Stimulated activated naive CD8-positive, alpha-beta T cell treated with anti-CD3 and anti-CD28 coated beads, Interleukin-15, Interleukin-2, amounts not matched to agents 100 ng/mL and 50 ng/mL, for 24 hours (primary cell): ENCODE measurements around the gene APOC3.

Source experiments
- H3K27ac Mint-ChIP-seq: one replicate; pipeline ENCODE4 v1.8.0; 2021; ENCODE audit warnings: mild to moderate bottlenecking, mixed read lengths
- H3K27me3 Mint-ChIP-seq: one replicate; pipeline ENCODE4 v1.8.0; 2021; ENCODE audit warnings: mixed read lengths
- H3K36me3 Mint-ChIP-seq: one replicate; pipeline ENCODE4 v1.8.0; 2021; ENCODE audit warnings: low read depth, mixed read lengths
- H3K4me1 Mint-ChIP-seq: one replicate; pipeline ENCODE4 v1.8.0; 2021; ENCODE audit warnings: low read depth, mixed read lengths
- H3K4me3 Mint-ChIP-seq: one replicate; pipeline ENCODE4 v1.8.0; 2021; ENCODE audit warnings: mild to moderate bottlenecking, mixed read lengths
- H3K9me3 Mint-ChIP-seq: one replicate; pipeline ENCODE4 v1.8.0; 2021; ENCODE audit warnings: mixed read lengths

The APOC3 gene

GRCh38 chr11:116864531-116864930, 34.8 kb downstream of the APOC3 start:
- H3K27me3 Mint-ChIP-seq = no peaks in the 10 kb centered on the region
- no peaks in the 10 kb centered on the region for H3K9me3 Mint-ChIP-seq
- no peak overlapping the region for H3K27ac Mint-ChIP-seq
- no peak overlapping the region for H3K4me3 Mint-ChIP-seq
- peaks cover 60% of the 10 kb centered on the region for H3K36me3 Mint-ChIP-seq
- H3K4me1 Mint-ChIP-seq = no peaks in the 10 kb centered on the region

DNA sequence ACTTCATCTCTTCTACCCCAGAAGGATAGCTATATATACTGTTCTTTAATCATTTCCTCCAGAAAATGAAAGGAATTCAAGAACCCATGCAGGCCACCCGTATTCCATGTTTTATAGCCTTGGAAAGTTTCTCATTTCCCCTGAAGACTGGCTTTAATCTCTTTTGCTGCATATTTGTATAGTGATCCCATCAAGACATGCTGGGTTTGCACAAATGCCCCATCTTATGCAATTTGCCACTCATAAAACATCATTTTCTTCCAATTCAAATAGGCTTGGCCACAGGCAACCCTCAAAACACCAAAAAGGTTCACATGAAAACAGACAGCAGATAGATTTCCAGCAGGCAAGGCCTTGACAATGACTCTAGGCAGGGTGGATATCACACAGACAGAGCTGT, 36.0 kb downstream of the APOC3 start:
- Mint-ChIP-seq H3K4me1 (peaks cover 6% of the 10 kb centered on the region), H3K27ac (no peak overlapping the region), H3K9me3 (no peaks in the 10 kb centered on the region), H3K27me3 (no peaks in the 10 kb centered on the region), H3K4me3 (no peak overlapping the region), H3K36me3 (peaks cover 63% of the 10 kb centered on the region)

DNA sequence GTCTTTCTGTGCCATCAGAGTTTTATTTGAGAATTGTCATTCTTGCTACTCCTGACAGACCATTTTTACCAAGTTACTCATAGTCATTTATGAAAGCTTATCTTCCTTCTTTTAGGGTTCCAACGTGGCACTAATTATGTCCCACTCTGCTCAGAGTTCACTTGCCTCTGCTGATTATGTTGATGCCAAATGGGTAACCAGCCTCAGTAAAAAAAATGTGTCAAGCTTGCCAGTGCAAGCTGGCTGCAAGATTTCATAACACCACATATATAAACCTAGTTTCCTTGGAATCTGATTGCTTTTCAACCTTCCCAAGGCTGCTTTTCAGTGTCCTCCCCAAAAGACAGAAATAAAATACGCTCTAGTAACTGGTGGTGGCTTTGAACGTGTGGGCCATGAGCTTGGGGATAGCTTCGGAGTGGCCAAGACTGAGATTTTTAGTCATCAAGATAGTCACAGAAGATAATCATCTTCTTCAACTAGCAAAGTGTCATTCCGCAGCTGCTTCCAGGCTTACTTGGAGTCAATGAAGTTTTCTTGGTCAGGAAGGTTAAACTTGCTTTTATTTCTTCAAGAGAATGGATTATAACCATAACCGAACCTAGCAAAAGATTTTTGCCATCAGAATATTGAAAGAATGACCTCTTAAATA, 37.2 kb downstream of the APOC3 start:
- H3K36me3 Mint-ChIP-seq = peaks cover 60% of the 10 kb centered on the region
- no peaks in the 10 kb centered on the region for H3K27me3 Mint-ChIP-seq
- no peaks in the 10 kb centered on the region for H3K9me3 Mint-ChIP-seq
- H3K27ac Mint-ChIP-seq = no peak overlapping the region
- no peak overlapping the region for H3K4me3 Mint-ChIP-seq
- peaks cover 6% of the 10 kb centered on the region for H3K4me1 Mint-ChIP-seq

GRCh38 chr11:116867619-116868018, 37.9 kb downstream of the APOC3 start:
- Mint-ChIP-seq H3K9me3 (no peaks in the 10 kb centered on the region), H3K4me1 (peaks cover 6% of the 10 kb centered on the region), H3K4me3 (no peak overlapping the region), H3K27me3 (no peaks in the 10 kb centered on the region), H3K36me3 (peaks cover 56% of the 10 kb centered on the region), H3K27ac (no peak overlapping the region)

DNA sequence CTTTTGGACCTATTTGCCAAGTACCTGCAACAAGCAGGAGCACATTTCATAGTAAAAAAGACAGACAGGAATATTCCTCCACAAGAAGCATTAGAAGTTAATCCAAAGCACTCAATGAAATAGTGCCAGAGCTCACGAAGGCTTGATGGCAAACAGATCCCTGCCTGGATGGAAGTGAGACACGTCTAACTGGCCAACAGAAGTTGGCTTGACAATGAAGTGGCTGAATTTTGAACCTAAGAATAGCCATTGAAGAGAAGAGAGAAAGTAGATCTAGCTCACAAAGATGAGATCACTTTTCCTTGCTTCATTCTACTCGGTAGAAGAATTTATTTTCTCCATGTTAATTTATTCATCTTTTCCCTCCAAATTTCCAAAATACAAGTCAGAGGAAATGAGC, 38.4 kb downstream of the APOC3 start:
- no peak overlapping the region for H3K4me3 Mint-ChIP-seq
- peaks cover 60% of the 10 kb centered on the region for H3K36me3 Mint-ChIP-seq
- no peaks in the 10 kb centered on the region for H3K9me3 Mint-ChIP-seq
- H3K4me1 Mint-ChIP-seq = peaks cover 6% of the 10 kb centered on the region
- H3K27me3 Mint-ChIP-seq = no peaks in the 10 kb centered on the region
- no peak overlapping the region for H3K27ac Mint-ChIP-seq

DNA sequence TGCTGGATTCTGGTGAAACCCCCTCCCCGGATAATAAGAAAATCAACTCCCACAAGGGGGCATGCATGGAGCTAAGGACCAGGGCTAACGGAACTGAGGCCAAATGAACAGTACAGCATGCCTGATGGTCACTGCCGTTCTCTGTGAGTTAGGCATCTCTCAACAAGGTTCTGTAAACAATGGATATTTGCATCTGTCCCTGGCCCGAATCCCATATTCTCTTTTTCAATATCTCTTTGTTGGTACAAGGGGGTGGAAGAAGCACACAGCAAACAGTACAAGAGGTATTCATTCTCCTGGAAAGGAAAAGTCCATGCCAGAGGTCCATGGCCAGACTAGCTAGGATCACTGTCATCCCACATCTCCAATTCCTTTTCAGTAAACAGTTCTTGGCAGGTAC, 39.9 kb downstream of the APOC3 start:
- peaks cover 6% of the 10 kb centered on the region for H3K4me1 Mint-ChIP-seq
- no peaks in the 10 kb centered on the region for H3K27me3 Mint-ChIP-seq
- H3K27ac Mint-ChIP-seq = no peak overlapping the region
- no peak overlapping the region for H3K4me3 Mint-ChIP-seq
- H3K36me3 Mint-ChIP-seq = peaks cover 64% of the 10 kb centered on the region
- no peaks in the 10 kb centered on the region for H3K9me3 Mint-ChIP-seq

GRCh38 chr11:116870054-116870453, 40.3 kb downstream of the APOC3 start:
- no peak overlapping the region for H3K4me3 Mint-ChIP-seq
- H3K27me3 Mint-ChIP-seq = no peaks in the 10 kb centered on the region
- peaks cover 67% of the 10 kb centered on the region for H3K36me3 Mint-ChIP-seq

DNA sequence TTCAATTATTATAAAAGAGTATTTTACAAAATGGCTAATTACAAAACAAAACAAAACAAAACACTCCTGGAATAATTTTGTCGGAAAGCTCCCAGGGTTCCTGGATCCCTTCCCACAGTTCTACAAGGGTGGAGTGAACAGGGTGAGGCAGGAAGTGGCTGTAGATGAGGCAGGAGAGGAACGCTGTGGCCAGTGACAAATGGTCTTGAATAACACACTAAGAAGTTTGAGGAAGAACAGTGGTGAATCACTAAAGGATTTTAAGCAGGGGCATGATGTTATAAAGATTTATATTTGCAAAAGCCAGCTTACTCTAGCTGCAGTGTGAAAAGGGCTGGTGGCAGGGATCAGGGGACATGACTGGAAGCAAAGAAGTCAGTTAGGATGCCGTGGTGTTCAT, 41.5 kb downstream of the APOC3 start:
- peak overlapping the region; percentile 19 for H3K27ac Mint-ChIP-seq
- H3K4me3 Mint-ChIP-seq = no peak overlapping the region
- H3K4me1 Mint-ChIP-seq = peaks cover 6% of the 10 kb centered on the region
- H3K9me3 Mint-ChIP-seq = no peaks in the 10 kb centered on the region
- H3K36me3 Mint-ChIP-seq = peaks cover 69% of the 10 kb centered on the region
- H3K27me3 Mint-ChIP-seq = no peaks in the 10 kb centered on the region

More at GRCh38 chr11:116870054-116870453, 40.3 kb downstream of the APOC3 start:
- Mint-ChIP-seq H3K9me3 (no peaks in the 10 kb centered on the region), H3K27ac (no peak overlapping the region), H3K4me1 (peaks cover 6% of the 10 kb centered on the region)

DNA sequence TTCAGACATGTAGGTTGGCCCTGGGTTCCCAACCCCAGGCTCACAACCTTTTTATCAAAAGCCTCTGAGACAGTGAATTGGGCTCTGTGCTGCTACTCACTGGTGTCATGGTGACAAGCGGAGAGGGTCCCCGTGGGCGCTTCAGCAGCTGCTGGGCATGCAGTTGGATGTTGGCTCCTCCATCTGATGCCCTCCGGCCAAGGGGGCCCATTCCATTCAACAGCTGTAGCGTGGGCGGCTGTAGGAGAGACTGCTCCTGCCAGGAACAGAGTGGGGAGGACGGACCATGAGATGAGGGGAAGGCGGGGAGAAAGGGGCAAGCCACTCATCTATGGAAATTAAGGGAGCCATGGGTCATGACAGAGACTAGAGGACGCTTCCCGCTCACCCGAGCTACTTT, 43.7 kb downstream of the APOC3 start:
- H3K27me3 Mint-ChIP-seq = no peaks in the 10 kb centered on the region
- no peak overlapping the region for H3K27ac Mint-ChIP-seq
- H3K36me3 Mint-ChIP-seq = peaks cover 54% of the 10 kb centered on the region
- H3K9me3 Mint-ChIP-seq = no peaks in the 10 kb centered on the region
- peaks cover 6% of the 10 kb centered on the region for H3K4me1 Mint-ChIP-seq
- H3K4me3 Mint-ChIP-seq = no peak overlapping the region

DNA sequence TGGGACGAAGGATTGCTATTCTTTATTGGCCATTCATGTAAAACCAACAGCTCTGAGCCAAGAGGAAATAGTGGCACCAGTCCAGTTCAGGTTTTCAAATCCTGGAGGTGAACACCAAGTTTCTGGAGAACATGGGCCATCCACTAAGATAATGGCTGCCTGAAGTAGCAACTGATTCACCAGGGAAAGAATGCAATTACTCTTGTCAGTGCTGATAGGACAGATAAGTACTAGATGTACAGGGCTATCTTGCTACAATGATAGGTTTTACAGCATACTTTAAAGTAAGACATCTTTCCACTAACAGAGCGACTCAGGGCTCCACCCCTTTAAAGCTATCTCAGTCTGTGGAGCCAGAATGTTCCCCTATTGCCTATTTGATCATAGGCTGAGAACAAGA, 44.5 kb downstream of the APOC3 start:
- no peak overlapping the region for H3K4me3 Mint-ChIP-seq
- H3K36me3 Mint-ChIP-seq = peaks cover 53% of the 10 kb centered on the region
- no peaks in the 10 kb centered on the region for H3K27me3 Mint-ChIP-seq
- peaks cover 6% of the 10 kb centered on the region for H3K4me1 Mint-ChIP-seq
- H3K9me3 Mint-ChIP-seq = no peaks in the 10 kb centered on the region
- no peak overlapping the region for H3K27ac Mint-ChIP-seq

DNA sequence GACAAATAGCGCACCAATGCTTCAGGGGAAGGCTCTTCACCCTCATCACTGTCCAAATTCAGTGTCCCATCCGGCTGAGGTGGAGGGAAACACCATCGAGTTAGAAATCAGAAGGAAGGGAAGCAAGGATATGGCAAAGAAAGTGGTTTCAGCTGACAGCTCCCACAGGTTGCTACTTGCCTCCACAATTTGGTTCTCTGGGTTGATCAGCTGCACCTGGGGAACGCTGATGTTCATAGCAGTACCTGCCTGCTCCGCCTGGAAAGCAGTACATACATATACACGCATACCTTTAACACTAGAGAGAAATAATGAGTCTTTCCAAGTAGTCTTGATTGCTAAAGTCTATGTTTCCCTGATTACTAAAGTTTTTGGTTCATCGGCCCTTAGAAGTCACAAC, 45.5 kb downstream of the APOC3 start:
- no peak overlapping the region for H3K27ac Mint-ChIP-seq
- peaks cover 5% of the 10 kb centered on the region for H3K4me1 Mint-ChIP-seq
- H3K27me3 Mint-ChIP-seq = no peaks in the 10 kb centered on the region
- no peak overlapping the region for H3K4me3 Mint-ChIP-seq
- no peaks in the 10 kb centered on the region for H3K9me3 Mint-ChIP-seq
- peaks cover 49% of the 10 kb centered on the region for H3K36me3 Mint-ChIP-seq

DNA sequence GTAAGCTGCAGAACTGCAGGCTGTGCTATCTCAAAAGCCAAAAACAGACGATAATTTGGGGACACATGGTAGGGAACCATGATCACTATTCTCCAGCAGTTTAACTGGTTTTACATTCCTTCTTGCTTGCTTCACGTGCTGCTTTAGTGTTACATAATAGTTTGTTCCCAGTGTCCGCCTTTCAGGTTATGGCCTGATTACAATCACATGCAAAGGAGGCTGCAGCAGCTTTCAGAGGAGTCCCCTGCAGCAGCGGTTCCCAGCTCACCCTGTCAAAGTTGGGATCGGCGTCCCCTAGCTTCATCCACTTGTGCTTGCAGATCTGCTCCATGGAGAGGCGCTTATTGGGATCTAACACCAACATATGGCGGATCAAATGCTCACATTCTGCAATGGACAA, 46.9 kb downstream of the APOC3 start:
- Mint-ChIP-seq H3K36me3 (peaks cover 48% of the 10 kb centered on the region), H3K27ac (no peak overlapping the region)

GRCh38 chr11:116879800-116880625, 50.3 kb downstream of the APOC3 start:
- H3K27ac Mint-ChIP-seq = peak overlapping the region; percentile 23
- peaks cover 26% of the 10 kb centered on the region for H3K36me3 Mint-ChIP-seq
- H3K27me3 Mint-ChIP-seq = no peaks in the 10 kb centered on the region
- no peak overlapping the region for H3K4me3 Mint-ChIP-seq
- H3K9me3 Mint-ChIP-seq = no peaks in the 10 kb centered on the region
- peaks cover 34% of the 10 kb centered on the region for H3K4me1 Mint-ChIP-seq

More for the DNA sequence above, 46.9 kb downstream of the APOC3 start:
- H3K4me3 Mint-ChIP-seq = no peak overlapping the region
- no peaks in the 10 kb centered on the region for H3K9me3 Mint-ChIP-seq
- H3K4me1 Mint-ChIP-seq = peaks cover 16% of the 10 kb centered on the region
- H3K27me3 Mint-ChIP-seq = no peaks in the 10 kb centered on the region

DNA sequence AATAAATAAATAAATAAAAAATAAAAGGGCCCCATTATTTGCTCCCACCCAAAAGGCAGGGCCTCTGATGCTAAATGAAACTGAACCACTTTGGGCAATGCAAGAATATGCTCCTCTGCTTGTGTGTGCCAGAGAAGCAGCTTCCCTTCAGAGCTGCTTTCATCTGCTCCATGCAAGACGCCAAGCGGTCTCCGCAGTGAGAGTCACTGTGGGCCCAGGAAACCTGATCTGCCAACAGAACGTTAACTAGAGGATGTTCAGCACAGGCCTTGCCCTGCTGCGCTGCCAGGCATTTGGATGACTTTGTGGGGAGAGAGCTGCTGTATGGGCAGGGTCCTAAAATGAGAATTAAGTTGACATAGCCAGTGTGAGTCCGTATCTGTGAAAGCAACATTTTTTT, 51.4 kb downstream of the APOC3 start:
- Mint-ChIP-seq H3K9me3 (no peaks in the 10 kb centered on the region), H3K4me1 (peaks cover 34% of the 10 kb centered on the region), H3K27ac (peak overlapping the region; percentile 28)

GRCh38 chr11:116882386-116882785, 52.7 kb downstream of the APOC3 start:
- Mint-ChIP-seq H3K27me3 (no peaks in the 10 kb centered on the region), H3K4me3 (no peak overlapping the region), H3K4me1 (peaks cover 34% of the 10 kb centered on the region), H3K27ac (peak overlapping the region; percentile 50), H3K9me3 (no peaks in the 10 kb centered on the region), H3K36me3 (peaks cover 18% of the 10 kb centered on the region)

More for the DNA sequence above, 51.4 kb downstream of the APOC3 start:
- no peaks in the 10 kb centered on the region for H3K27me3 Mint-ChIP-seq
- H3K4me3 Mint-ChIP-seq = no peak overlapping the region
- peaks cover 16% of the 10 kb centered on the region for H3K36me3 Mint-ChIP-seq
